IMR-90 (cell line): Measurements from ENCODE around the gene TMA16. TPM values are rescaled to one million over a fixed set of nuclear protein-coding genes. Genes with fewer than 3 reads are reported as not detected.

ENCODE experiments used
- ATAC-seq: fragments of 200-7000 bp; cut with Tn5 transposase; 2 replicates; pipeline ENCODE4 v1.9.1; 2020; ENCODE audit warnings: low read depth, mild to moderate bottlenecking, moderate library complexity
- BruUV-seq: library from RNA; stranded (reverse); fragments of 400-500 nt; replicated peaks from 2 replicates; lab custom pipeline; 2021; lab: Mats Ljungman, UMichigan
- CTCF ChIA-PET: fragments of 300-600 bp; formaldehyde crosslinking; extraction: SDS; loops from one replicate; lab custom pipeline; 2021; ENCODE audit warnings: antibody characterized with exemption; lab: Yijun Ruan, JAX
- POLR2A ChIA-PET: fragments of 300-600 bp; sonication (Branson Sonifier 250); formaldehyde crosslinking; loops from one replicate; lab custom pipeline; 2022; ENCODE audit warnings: antibody characterized with exemption; ENCODE audit not compliant: unreplicated experiment; lab: Charles Lee
- DNase-seq: peaks from one replicate; pipeline ENCODE4 v3.0.0; 2013
- H2AFZ ChIP-seq: replicated peaks from 2 replicates; pipeline ENCODE3; 2013; ENCODE audit warnings: low read length, mild to moderate bottlenecking; ENCODE audit not compliant: poor library complexity
- H2AK5ac ChIP-seq: 2 replicates; pipeline ENCODE4 v1.6.1; 2013; ENCODE audit warnings: low read depth, low read length, inconsistent platforms
- H2AK9ac ChIP-seq: replicated peaks from 2 replicates; pipeline ENCODE3; 2013; ENCODE audit warnings: mild to moderate bottlenecking, low read depth, low read length, moderate library complexity; ENCODE audit not compliant: poor library complexity
- H2BK120ac ChIP-seq: 2 replicates; pipeline ENCODE4 v1.6.1; 2013; ENCODE audit warnings: low read depth, low read length, inconsistent platforms
- H2BK15ac ChIP-seq: 3 replicates; pipeline ENCODE4 v1.6.1; 2013; ENCODE audit warnings: low read depth, low read length, inconsistent platforms
- H2BK20ac ChIP-seq: 2 replicates; pipeline ENCODE4 v1.6.1; 2013; ENCODE audit warnings: low read depth, mild to moderate bottlenecking, inconsistent platforms, low read length, moderate library complexity
- H2BK5ac ChIP-seq: 2 replicates; pipeline ENCODE4 v1.6.1; 2013; ENCODE audit warnings: mild to moderate bottlenecking, low read depth, low read length, inconsistent platforms; ENCODE audit not compliant: poor library complexity, severe bottlenecking
- H3K14ac ChIP-seq: replicated peaks from 2 replicates; pipeline ENCODE4 v1.6.1; 2013; ENCODE audit warnings: low read depth, low read length, inconsistent platforms
- H3K18ac ChIP-seq: 2 replicates; pipeline ENCODE4 v1.6.1; 2013; ENCODE audit warnings: low read depth, low read length, control low read depth
- H3K23ac ChIP-seq: 2 replicates; pipeline ENCODE4 v1.6.1; 2013; ENCODE audit warnings: low read depth, low read length, inconsistent platforms
- H3K27ac ChIP-seq: 2 replicates; pipeline ENCODE4 v1.5.1; 2013; ENCODE audit warnings: mild to moderate bottlenecking, control low read depth, low read length; ENCODE audit not compliant: insufficient read depth
- H3K27me3 ChIP-seq: 2 replicates; pipeline ENCODE4 v1.6.1; 2013; ENCODE audit warnings: low read length; ENCODE audit not compliant: control insufficient read depth, insufficient read depth
- H3K36me3 ChIP-seq: 2 replicates; pipeline ENCODE4 v1.6.1; 2013; ENCODE audit warnings: low read length, mixed read lengths; ENCODE audit not compliant: control insufficient read depth, insufficient read depth
- H3K4ac ChIP-seq: 2 replicates; pipeline ENCODE4 v1.6.1; 2013; ENCODE audit warnings: low read depth, low read length, inconsistent platforms
- H3K4me1 ChIP-seq: 2 replicates; pipeline ENCODE4 v1.6.1; 2013; ENCODE audit warnings: low read length, mixed read lengths; ENCODE audit not compliant: control insufficient read depth, insufficient read depth
- H3K4me2 ChIP-seq: 2 replicates; pipeline ENCODE4 v1.6.1; 2013; ENCODE audit warnings: low read depth, mild to moderate bottlenecking, control low read depth, low read length, moderate library complexity
- H3K4me3 ChIP-seq: 2 replicates; pipeline ENCODE4 v1.5.1; 2013; ENCODE audit warnings: low read depth, mild to moderate bottlenecking, control low read depth, low read length, moderate library complexity; ENCODE audit not compliant: insufficient read depth
- H3K56ac ChIP-seq: 2 replicates; pipeline ENCODE4 v1.6.1; 2013; ENCODE audit warnings: low read length, inconsistent platforms; ENCODE audit not compliant: insufficient read depth; ENCODE audit errors: extremely low read depth
- H3K79me1 ChIP-seq, 2 experiments: 2 replicates each; pipeline ENCODE4 v1.6.1; 2013; ENCODE audit warnings: low read length in 2 of 2, inconsistent platforms in 1 of 2, low read depth in 1 of 2
- H3K9ac ChIP-seq: 2 replicates; pipeline ENCODE4 v1.6.1; 2013; ENCODE audit warnings: low read depth, low read length, control low read depth
- H3K9me1 ChIP-seq: 2 replicates; pipeline ENCODE4 v1.6.1; 2013; ENCODE audit warnings: low read length, inconsistent platforms; ENCODE audit not compliant: insufficient read depth
- H3K9me3 ChIP-seq: 2 replicates; pipeline ENCODE4 v1.6.1; 2013; ENCODE audit warnings: low read length; ENCODE audit not compliant: control insufficient read depth, insufficient read depth
- H4K20me1 ChIP-seq: 2 replicates; pipeline ENCODE4 v1.6.1; 2013; ENCODE audit warnings: low read length, inconsistent platforms; ENCODE audit not compliant: insufficient read depth
- H4K5ac ChIP-seq: 2 replicates; pipeline ENCODE4 v1.6.1; 2013; ENCODE audit warnings: mild to moderate bottlenecking, low read depth, low read length, control low read depth
- H4K8ac ChIP-seq, 2 experiments: 2 replicates each; pipeline ENCODE4 v1.6.1; 2013; ENCODE audit warnings: low read depth in 2 of 2, low read length in 2 of 2, control low read depth in 1 of 2, inconsistent platforms in 1 of 2
- H4K91ac ChIP-seq: 2 replicates; pipeline ENCODE4 v1.6.1; 2013; ENCODE audit warnings: low read depth, low read length, inconsistent platforms; ENCODE audit not compliant: insufficient read depth
- BHLHE40 ChIP-seq: fragments of 150-350 bp; IDR thresholded peaks from 2 replicates; pipeline ENCODE4 v1.6.1; 2016; ENCODE audit warnings: mild to moderate bottlenecking, low read depth, low read length
- CEBPB ChIP-seq: IDR thresholded peaks from 2 replicates; pipeline ENCODE4 v1.6.1; 2012; ENCODE audit warnings: low read depth, low read length, improper control_type of control experiment
- CHD1 ChIP-seq: IDR thresholded peaks from 2 replicates; pipeline ENCODE4 v1.6.1; 2012; ENCODE audit warnings: low read depth, low read length, improper control_type of control experiment
- MAFK ChIP-seq: IDR thresholded peaks from 2 replicates; pipeline ENCODE4 v1.6.1; 2012; ENCODE audit warnings: low read depth, low read length, improper control_type of control experiment
- MXI1 ChIP-seq: IDR thresholded peaks from 2 replicates; pipeline ENCODE4 v1.6.1; 2012; ENCODE audit warnings: low read depth, mild to moderate bottlenecking, low read length, moderate library complexity, borderline replicate concordance
- NFE2L2 ChIP-seq: fragments of 150-350 bp; IDR thresholded peaks from 2 replicates; pipeline ENCODE4 v1.6.1; 2016; ENCODE audit warnings: low read depth, mild to moderate bottlenecking, low read length
- POLR2A ChIP-seq: IDR thresholded peaks from 2 replicates; pipeline ENCODE4 v1.6.1; 2012; ENCODE audit warnings: mild to moderate bottlenecking, low read depth, low read length
- RAD21 ChIP-seq: IDR thresholded peaks from 2 replicates; pipeline ENCODE4 v1.6.1; 2012; ENCODE audit warnings: low read length, improper control_type of control experiment
- RCOR1 ChIP-seq: IDR thresholded peaks from 2 replicates; pipeline ENCODE4 v1.6.1; 2012; ENCODE audit warnings: mild to moderate bottlenecking, low read length, improper control_type of control experiment; ENCODE audit not compliant: insufficient replicate concordance
- RFX5 ChIP-seq: IDR thresholded peaks from 2 replicates; pipeline ENCODE4 v1.8.0; 2012; ENCODE audit warnings: low read depth, mild to moderate bottlenecking, low read length, moderate library complexity
- SMC3 ChIP-seq: fragments of 150-350 bp; IDR thresholded peaks from 2 replicates; pipeline ENCODE4 v1.6.1; 2016; ENCODE audit warnings: low read depth, mild to moderate bottlenecking, antibody characterized with exemption, low read length, moderate library complexity
- WGBS, 2 experiments: methylation state at CpG; one replicate each; pipeline versions ENCODE4 v1.1.5 to v1.1.7; 2013; ENCODE audit warnings: missing lambda C conversion rate in 2 of 2; ENCODE audit not compliant: insufficient read length in 1 of 2; ENCODE audit errors: extremely low coverage in 2 of 2; 5-methylcytosine and 5-hydroxymethylcytosine counted together
- dilution Hi-C: fragments of 300-500 bp; cut with HindIII; formaldehyde crosslinking; loops from one replicate; pipeline ENCODE4 v1.14.3; 2018; ENCODE audit warnings: low sequenced_read_pairs; ENCODE audit not compliant: unreplicated experiment
- in situ Hi-C: fragments of 300-500 bp; cut with MboI; formaldehyde crosslinking; loops from 3 replicates; pipeline ENCODE4 v1.14.3; 2019; ENCODE audit warnings: low sequenced_read_pairs, inconsistent platforms, mixed read lengths
- intact Hi-C: fragments of 100-400 bp; cut with micrococcal nuclease; formaldehyde crosslinking; loops from 2 replicates; pipeline ENCODE4 v1.10.0; 2022
- polyA plus RNA-seq, 3 experiments: library from polyadenylated mRNA; depleted of rRNA; stranded (reverse); fragments of >200 nt; gene quantifications; 2 replicates each; pipeline ENCODE4 v1.2.3, GENCODE V29; 2012; ENCODE audit warnings: low replicate concordance in 1 of 3
- total RNA-seq: library from RNA; depleted of rRNA; stranded (reverse); fragments of >200 nt; gene quantifications from 2 replicates; pipeline ENCODE4 v1.2.3, GENCODE V29; 2012
- TF ChIP-seq, protein P1 (sequence below): fragments of 150-350 bp; IDR thresholded peaks from 2 replicates; pipeline ENCODE4 v1.6.1; 2016; ENCODE audit warnings: low read depth, mild to moderate bottlenecking, low read length, moderate library complexity, borderline replicate concordance

The TMA16 gene
- total and polyA plus RNA-seq, 2 of the 4 experiments (the other 2 are of a cell fraction) = 9.3 to 19.8 TPM

DNA sequence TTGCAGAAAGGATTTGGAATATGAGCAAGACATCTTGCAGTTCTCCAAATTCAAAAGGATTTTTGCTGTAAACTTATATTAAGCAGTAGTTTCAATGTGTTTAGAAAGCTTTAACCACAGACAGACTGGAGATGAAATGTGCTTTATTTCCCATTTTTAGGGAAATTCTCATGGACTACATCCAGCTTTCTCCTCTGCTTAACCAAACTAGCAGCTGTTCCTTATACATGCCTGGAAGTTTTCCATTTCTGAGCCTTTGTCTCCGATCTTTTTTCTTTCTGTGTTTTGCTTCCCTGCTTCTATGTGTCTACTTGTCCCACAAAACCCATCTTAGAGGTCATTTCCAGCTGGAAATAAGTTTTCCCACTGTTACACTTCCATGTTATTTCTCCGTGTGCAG is 41.6 kb downstream of the TMA16 start:
- no peaks in the 10 kb centered on the region for H3K9me3 ChIP-seq
- H3K4ac ChIP-seq = no peak overlapping the region
- no peak overlapping the region for H3K4me2 ChIP-seq
- dilution Hi-C loops (no loop called here), in situ Hi-C loops (loop anchor here (25.0 kb wide), 1 partner anchor 424 kb away; no protein-coding TSS in a partner anchor), intact Hi-C loops (no loop called here)
- TF ChIP-seq RFX5 (no peak), NFE2L2 (no peak), CEBPB (no peak), POLR2A (no peak), CHD1 (no peak), RCOR1 (no peak), BHLHE40 (no peak), MXI1 (no peak), MAFK (no peak), SMC3 (no peak), RAD21 (no peak)
- TF ChIP-seq, protein P1, sequence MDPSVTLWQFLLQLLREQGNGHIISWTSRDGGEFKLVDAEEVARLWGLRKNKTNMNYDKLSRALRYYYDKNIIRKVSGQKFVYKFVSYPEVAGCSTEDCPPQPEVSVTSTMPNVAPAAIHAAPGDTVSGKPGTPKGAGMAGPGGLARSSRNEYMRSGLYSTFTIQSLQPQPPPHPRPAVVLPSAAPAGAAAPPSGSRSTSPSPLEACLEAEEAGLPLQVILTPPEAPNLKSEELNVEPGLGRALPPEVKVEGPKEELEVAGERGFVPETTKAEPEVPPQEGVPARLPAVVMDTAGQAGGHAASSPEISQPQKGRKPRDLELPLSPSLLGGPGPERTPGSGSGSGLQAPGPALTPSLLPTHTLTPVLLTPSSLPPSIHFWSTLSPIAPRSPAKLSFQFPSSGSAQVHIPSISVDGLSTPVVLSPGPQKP = no peak
- no peaks in the 10 kb centered on the region for H3K36me3 ChIP-seq
- H3K9ac ChIP-seq = no peak overlapping the region
- no peak overlapping the region for H2AK5ac ChIP-seq
- H2AFZ ChIP-seq = no peak overlapping the region
- H3K27ac ChIP-seq = no peak overlapping the region
- no CpG with 5 or more reads among the region's 2 CpGs for WGBS, 2 experiments
- H4K8ac ChIP-seq = no peak overlapping the region
- DNase-seq = peak; percentile 61
- POLR2A ChIA-PET = no interaction called here
- no peak overlapping the region for H2BK5ac ChIP-seq
- no peak overlapping the region for H3K23ac ChIP-seq
- no peak overlapping the region for H2BK20ac ChIP-seq
- H4K20me1 ChIP-seq = peaks cover 3% of the 10 kb centered on the region; the same call in 1 of the 2 replicates
- H3K4me3 ChIP-seq = no peak overlapping the region
- H4K5ac ChIP-seq = no peak overlapping the region
- H3K27me3 ChIP-seq = no peaks in the 10 kb centered on the region
- no peak overlapping the region for H2BK15ac ChIP-seq
- H3K9me1 ChIP-seq = 0 out of 2 replicates have a peak, but pooled peaks cover 3% of the 10 kb centered on the region
- no peak overlapping the region for H2BK120ac ChIP-seq
- CTCF ChIA-PET = interaction anchor here (0.9 kb wide), 1 partner anchor 10 kb away, joined by 3 read pairs; no protein-coding TSS in a partner anchor
- no peak overlapping the region for H3K56ac ChIP-seq
- no TSS peak for BruUV-seq
- H3K18ac ChIP-seq = no peak overlapping the region
- peaks cover 3% of the 10 kb centered on the region; the same call in 1 of the 2 replicates for H3K4me1 ChIP-seq
- ATAC-seq = no peak
- H3K79me1 ChIP-seq = no peaks in the 10 kb centered on the region
- H2AK9ac ChIP-seq = no peak overlapping the region
- no peak overlapping the region for H4K91ac ChIP-seq
- no peak overlapping the region for H3K14ac ChIP-seq
